Dendritic cell treated with granulocyte-macrophage colony-stimulating factor and Interleukin-4, amounts not matched to agents 40 ng/mL and 50 ng/mL, for 4 days (primary cell): ENCODE results near the gene MGAT4D.
"Not testable (repeated sequence)": the region's sequence is repeated elsewhere in the genome, so short reads cannot be mapped to it uniquely, and the experiment has no call there.

ENCODE experiments used
- H3K27ac Mint-ChIP-seq: one replicate; pipeline ENCODE4 v1.8.0; 2022; ENCODE audit warnings: mild to moderate bottlenecking, mixed read lengths
- H3K27me3 Mint-ChIP-seq: one replicate; pipeline ENCODE4 v1.8.0; 2022; ENCODE audit warnings: mild to moderate bottlenecking, mixed read lengths
- H3K36me3 Mint-ChIP-seq: one replicate; pipeline ENCODE4 v1.8.0; 2022; ENCODE audit warnings: low read depth, mixed read lengths
- H3K4me1 Mint-ChIP-seq: one replicate; pipeline ENCODE4 v1.8.0; 2022; ENCODE audit warnings: low read depth, mixed read lengths
- H3K4me3 Mint-ChIP-seq: one replicate; pipeline ENCODE4 v1.8.0; 2022; ENCODE audit warnings: mild to moderate bottlenecking, moderate library complexity, mixed read lengths
- H3K9me3 Mint-ChIP-seq: one replicate; pipeline ENCODE4 v1.8.0; 2022; ENCODE audit warnings: mixed read lengths
- intact Hi-C: fragments of 100-400 bp; cut with micrococcal nuclease; formaldehyde crosslinking; loops from one replicate; pipeline ENCODE4 v1.15.0; 2022

The MGAT4D gene

GRCh38 chr4:140469791-140470733 is 28.0 kb downstream of the MGAT4D start:
- Mint-ChIP-seq H3K9me3 (no peaks in the 10 kb centered on the region), H3K27ac (no peak overlapping the region), H3K36me3 (no peaks in the 10 kb centered on the region), H3K4me3 (no peak overlapping the region), H3K4me1 (peaks cover 5% of the 10 kb centered on the region), H3K27me3 (peaks cover 8% of the 10 kb centered on the region)
- intact Hi-C loops: no loop called here

- Mint-ChIP-seq H3K27ac (no peak overlapping the region), H3K9me3 (no peaks in the 10 kb centered on the region), H3K4me1 (peaks cover 5% of the 10 kb centered on the region), H3K27me3 (peaks cover 8% of the 10 kb centered on the region), H3K36me3 (no peaks in the 10 kb centered on the region), H3K4me3 (no peak overlapping the region)
- intact Hi-C loops: no loop called here
These were observed 31.9 kb downstream of the MGAT4D start for GRCh38 chr4:140466146-140466545.

- Mint-ChIP-seq H3K27me3 (no peaks in the 10 kb centered on the region), H3K4me1 (peaks cover 5% of the 10 kb centered on the region), H3K9me3 (no peaks in the 10 kb centered on the region), H3K36me3 (no peaks in the 10 kb centered on the region), H3K4me3 (no peak overlapping the region), H3K27ac (no peak overlapping the region)
- intact Hi-C loops: no loop called here
These were observed 34.5 kb downstream of the MGAT4D start for GRCh38 chr4:140463614-140464013.

- no peaks in the 10 kb centered on the region for H3K27me3 Mint-ChIP-seq
- peaks cover 5% of the 10 kb centered on the region for H3K4me1 Mint-ChIP-seq
- no peak overlapping the region for H3K27ac Mint-ChIP-seq
These were observed 34.9 kb downstream of the MGAT4D start for GRCh38 chr4:140463182-140463581.

GRCh38 chr4:140450352-140450751 is 47.7 kb downstream of the MGAT4D start:
- Mint-ChIP-seq H3K36me3 (no peaks in the 10 kb centered on the region), H3K4me3 (no peak overlapping the region), H3K27ac (no peak overlapping the region), H3K4me1 (no peaks in the 10 kb centered on the region), H3K27me3 (peaks cover 1% of the 10 kb centered on the region), H3K9me3 (no peaks in the 10 kb centered on the region)
- intact Hi-C loops: no loop called here

More at GRCh38 chr4:140463182-140463581, 34.9 kb downstream of the MGAT4D start:
- no peak overlapping the region for H3K4me3 Mint-ChIP-seq
- intact Hi-C loops: no loop called here
- H3K36me3 Mint-ChIP-seq: no peaks in the 10 kb centered on the region
- H3K9me3 Mint-ChIP-seq: no peaks in the 10 kb centered on the region

GRCh38 chr4:140448830-140449229 is 49.3 kb downstream of the MGAT4D start:
- no peaks in the 10 kb centered on the region for H3K9me3 Mint-ChIP-seq
- no peak overlapping the region for H3K27ac Mint-ChIP-seq
- no peaks in the 10 kb centered on the region for H3K4me1 Mint-ChIP-seq
- no peaks in the 10 kb centered on the region for H3K36me3 Mint-ChIP-seq
- H3K27me3 Mint-ChIP-seq: peaks cover 1% of the 10 kb centered on the region
- intact Hi-C loops: no loop called here
- H3K4me3 Mint-ChIP-seq: no peak overlapping the region

- Mint-ChIP-seq H3K4me3 (no peak overlapping the region), H3K27ac (no peak overlapping the region), H3K27me3 (peaks cover 1% of the 10 kb centered on the region), H3K9me3 (no peaks in the 10 kb centered on the region), H3K36me3 (no peaks in the 10 kb centered on the region), H3K4me1 (no peaks in the 10 kb centered on the region)
- intact Hi-C loops: no loop called here
These were observed 49.9 kb downstream of the MGAT4D start for GRCh38 chr4:140448162-140448561.

GRCh38 chr4:140444347-140444746 is 53.7 kb downstream of the MGAT4D start:
- H3K36me3 Mint-ChIP-seq, H3K4me1 Mint-ChIP-seq, intact Hi-C loops, H3K27ac Mint-ChIP-seq, H3K4me3 Mint-ChIP-seq, H3K9me3 Mint-ChIP-seq, H3K27me3 Mint-ChIP-seq: not testable (repeated sequence)

GRCh38 chr4:140439644-140440142 is 58.4 kb downstream of the MGAT4D start:
- Mint-ChIP-seq H3K4me3 (no peak overlapping the region), H3K27me3 (peaks cover 1% of the 10 kb centered on the region), H3K4me1 (no peaks in the 10 kb centered on the region), H3K9me3 (no peaks in the 10 kb centered on the region), H3K27ac (no peak overlapping the region), H3K36me3 (no peaks in the 10 kb centered on the region)
- intact Hi-C loops: no loop called here

- Mint-ChIP-seq H3K4me3 (peak overlapping the region; percentile 89), H3K36me3 (no peaks in the 10 kb centered on the region), H3K9me3 (no peaks in the 10 kb centered on the region), H3K27ac (no peak overlapping the region), H3K27me3 (peaks cover 12% of the 10 kb centered on the region), H3K4me1 (peaks cover 11% of the 10 kb centered on the region)
- intact Hi-C loops: no loop called here
These were observed 70.1 kb downstream of the MGAT4D start for GRCh38 chr4:140427919-140428471.

- Mint-ChIP-seq H3K27ac (no peak within 1 kb of the TSS), H3K27me3 (peaks cover 12% of the 10 kb centered on the region), H3K4me1 (peaks cover 11% of the 10 kb centered on the region), H3K9me3 (no peaks in the 10 kb centered on the region), H3K36me3 (no peaks in the 10 kb centered on the region), H3K4me3 (peak within 1 kb of the TSS; percentile 89)
- intact Hi-C loops: no loop called here
These were observed 70.8 kb downstream of the MGAT4D start, which contains the start of gene CLGN for GRCh38 chr4:140427106-140427918. Gene CLGN, minus strand, starts transcription at chr4:140427648. Its CDS starts 14,570 bp downstream, at chr4:140413078.

GRCh38 chr4:140426610-140427105 is 71.4 kb downstream of the MGAT4D start:
- H3K4me3 Mint-ChIP-seq: peak overlapping the region; percentile 89
- no peaks in the 10 kb centered on the region for H3K9me3 Mint-ChIP-seq
- no peaks in the 10 kb centered on the region for H3K36me3 Mint-ChIP-seq
- intact Hi-C loops: no loop called here
- H3K4me1 Mint-ChIP-seq: peaks cover 11% of the 10 kb centered on the region
- no peak overlapping the region for H3K27ac Mint-ChIP-seq
- H3K27me3 Mint-ChIP-seq: peaks cover 12% of the 10 kb centered on the region

GRCh38 chr4:140423106-140423505 is 75.0 kb downstream of the MGAT4D start:
- no peaks in the 10 kb centered on the region for H3K9me3 Mint-ChIP-seq
- H3K27ac Mint-ChIP-seq: no peak overlapping the region
- peaks cover 12% of the 10 kb centered on the region for H3K27me3 Mint-ChIP-seq
- intact Hi-C loops: no loop called here
- no peaks in the 10 kb centered on the region for H3K36me3 Mint-ChIP-seq
- no peak overlapping the region for H3K4me3 Mint-ChIP-seq
- peaks cover 11% of the 10 kb centered on the region for H3K4me1 Mint-ChIP-seq
